ENCODE results near the gene LUC7L.

Gene LUC7L

GRCh38 chr16:142405-142967 is 86.8 kb downstream of the LUC7L start:
- no peak for DNase-seq (ENCODE audit: low read depth)

DNA sequence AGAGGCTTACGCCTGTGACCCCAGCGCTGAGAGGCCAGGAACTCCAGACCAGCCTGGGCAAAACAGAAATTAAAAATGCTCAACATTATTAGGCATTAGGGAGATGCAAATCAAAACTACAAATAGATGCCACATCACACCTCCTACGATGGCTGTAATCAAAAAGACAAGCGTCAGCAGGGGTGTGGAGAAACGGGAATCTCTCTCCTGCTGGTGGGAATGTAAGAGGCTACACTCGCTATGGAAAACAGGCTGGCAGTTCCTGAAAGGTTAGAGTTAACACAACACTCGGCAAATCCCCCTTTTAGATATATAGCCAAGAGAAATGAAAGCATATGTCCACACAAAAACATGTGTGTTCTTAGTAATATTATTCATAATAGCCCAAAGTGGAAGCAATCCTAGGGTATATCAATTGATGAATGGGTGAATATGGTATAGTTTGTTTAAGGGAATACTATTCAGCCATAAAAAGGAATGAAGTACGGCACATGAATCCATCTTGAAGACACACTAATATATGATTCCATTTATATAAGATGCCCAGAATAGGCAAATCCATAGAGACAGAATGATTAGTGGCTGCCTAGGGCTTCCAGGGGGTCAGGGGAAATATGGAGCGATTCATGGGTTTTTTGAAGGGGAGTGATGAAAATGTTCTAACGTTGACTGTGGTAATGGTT is 88.9 kb downstream of the LUC7L start:
- DNase-seq (ENCODE audit: low read depth): no peak
